GM12878 (cell line): ENCODE data around the gene RSRC1. TPM values are rescaled to one million over a fixed set of nuclear protein-coding genes. Genes with fewer than 3 reads are reported as not detected.
A peak's percentile ranks its signal among the peaks of the same experiment; 100 is the strongest.

Experiments
- ATAC-seq: fragments of 200-7000 bp; cut with Tn5 transposase; 3 replicates; pipeline ENCODE4 v1.9.1; 2020; ENCODE audit warnings: mild to moderate bottlenecking, moderate library complexity
- BruUV-seq: library from RNA; stranded (reverse); fragments of 400-500 nt; replicated peaks from 2 replicates; lab custom pipeline; 2021; lab: Mats Ljungman, UMichigan
- CTCF ChIA-PET: fragments of 300-600 bp; sonication (Branson Sonifier 250); formaldehyde crosslinking; extraction: SDS; loops from one replicate; lab custom pipeline; 2021; ENCODE audit warnings: inconsistent platforms; lab: Yijun Ruan, JAX
- POLR2A ChIA-PET: fragments of 350-600 bp; formaldehyde crosslinking; extraction: SDS; loops from one replicate; lab custom pipeline; 2021; ENCODE audit warnings: inconsistent platforms; lab: Charles Lee
- RAD21 ChIA-PET: fragments of 300-600 bp; sonication (Branson Sonifier 250); formaldehyde crosslinking; loops from one replicate; lab custom pipeline; 2023; ENCODE audit warnings: antibody characterized with exemption; ENCODE audit not compliant: unreplicated experiment; lab: Charles Lee
- SMC1A ChIA-PET: fragments of 300-600 bp; sonication (Branson Sonifier 250); formaldehyde crosslinking; loops from one replicate; lab custom pipeline; 2023; ENCODE audit not compliant: unreplicated experiment, uncharacterized antibody; lab: Charles Lee
- DNase-seq: peaks from one replicate; pipeline ENCODE4 v3.0.0-alpha.2; 2011; ENCODE audit warnings: low read depth, low spot score
- FAIRE-seq: peaks from 3 replicates; lab custom pipeline; 2011; peaks lifted over from hg19 to GRCh38; lab: Jason Lieb, UNC
- H2AFZ ChIP-seq: 2 replicates; pipeline ENCODE4 v1.6.0; 2011; ENCODE audit warnings: low read depth, low read length, control low read depth; ENCODE audit not compliant: control insufficient read depth
- H3K27ac ChIP-seq: 2 replicates; pipeline ENCODE4 v1.5.1; 2011; ENCODE audit warnings: control low read depth; ENCODE audit not compliant: control insufficient read depth, insufficient read depth
- H3K27me3 ChIP-seq, 2 experiments: replicated peaks in 1 of 2; 2 replicates each; pipeline versions ENCODE4 v1.6.0 to v1.6.1; 2011; ENCODE audit warnings: low read length in 1 of 2; ENCODE audit not compliant: control insufficient read depth in 2 of 2, insufficient read depth in 2 of 2
- H3K36me3 ChIP-seq, 2 experiments: 2 replicates each; pipeline ENCODE4 v1.5.1; 2011; ENCODE audit warnings: low read length in 1 of 2; ENCODE audit not compliant: control insufficient read depth in 2 of 2, insufficient read depth in 2 of 2
- H3K4me1 ChIP-seq: 2 replicates; pipeline ENCODE4 v1.6.1; 2011; ENCODE audit warnings: mild to moderate bottlenecking, low read length, moderate library complexity, mixed read lengths; ENCODE audit not compliant: control insufficient read depth, insufficient read depth
- H3K4me2 ChIP-seq: 2 replicates; pipeline ENCODE4 v1.6.0; 2011; ENCODE audit warnings: control low read depth; ENCODE audit not compliant: control insufficient read depth, insufficient read depth
- H3K4me3 ChIP-seq: fragments of 200-600 bp; sonication (generic); 2 replicates; pipeline ENCODE4 v1.5.1; 2016
- H3K79me2 ChIP-seq: 2 replicates; pipeline ENCODE4 v1.6.0; 2011; ENCODE audit warnings: low read length; ENCODE audit not compliant: control insufficient read depth, insufficient read depth
- H3K9ac ChIP-seq: 2 replicates; pipeline ENCODE4 v1.8.0; 2011; ENCODE audit warnings: low read length, control low read depth, mixed read lengths; ENCODE audit not compliant: control insufficient read depth, insufficient read depth
- H3K9me3 ChIP-seq: replicated peaks from 3 replicates; pipeline ENCODE4 v1.5.1; 2011; ENCODE audit warnings: mild to moderate bottlenecking, low read length; ENCODE audit not compliant: control insufficient read depth, insufficient read depth
- H4K20me1 ChIP-seq: 2 replicates; pipeline ENCODE4 v1.6.0; 2011; ENCODE audit not compliant: control insufficient read depth, insufficient read depth
- CBFB ChIP-seq: IDR thresholded peaks from 2 replicates; pipeline ENCODE4 v1.6.1; 2016; ENCODE audit warnings: antibody characterized with exemption, low read depth
- CBX5 ChIP-seq: sonication (generic); IDR thresholded peaks from 2 replicates; pipeline ENCODE4 v1.6.1; 2016; ENCODE audit warnings: low read depth, moderate library complexity, mild to moderate bottlenecking, inconsistent platforms
- CREB1 ChIP-seq: IDR thresholded peaks from 2 replicates; pipeline ENCODE4 v1.6.1; 2012; ENCODE audit warnings: low read depth, mild to moderate bottlenecking, inconsistent platforms
- KDM1A ChIP-seq: fragments of 200-600 bp; sonication (generic); IDR thresholded peaks from 2 replicates; pipeline ENCODE4 v1.6.1; 2016; ENCODE audit warnings: borderline replicate concordance
- PBX3 ChIP-seq: IDR thresholded peaks from 2 replicates; pipeline ENCODE4 v1.6.1; 2011; ENCODE audit warnings: mild to moderate bottlenecking, low read depth, low read length, moderate library complexity; ENCODE audit not compliant: insufficient replicate concordance
- RUNX3 ChIP-seq: IDR thresholded peaks from 2 replicates; pipeline ENCODE4 v1.6.1; 2012; ENCODE audit warnings: low read length, inconsistent platforms
- SPI1 ChIP-seq: IDR thresholded peaks from 2 replicates; pipeline ENCODE4 v1.6.1; 2011; ENCODE audit warnings: low read depth, mild to moderate bottlenecking, low read length, moderate library complexity, borderline replicate concordance; ENCODE audit not compliant: insufficient read depth
- SREBF2 ChIP-seq: IDR thresholded peaks from 2 replicates; pipeline ENCODE4 v1.6.1; 2012; ENCODE audit warnings: mild to moderate bottlenecking, low read length
- TBL1XR1 ChIP-seq: IDR thresholded peaks from 2 replicates; pipeline ENCODE4 v1.6.1; 2012; ENCODE audit warnings: low read depth, low read length, improper control_type of control experiment
- WGBS: methylation state at CpG from one replicate; pipeline ENCODE4 v1.1.6; 2016; ENCODE audit warnings: low lambda C conversion rate; ENCODE audit not compliant: insufficient replicate concordance, insufficient coverage; ENCODE audit errors: missing lambda C conversion rate; 5-methylcytosine and 5-hydroxymethylcytosine counted together
- in situ Hi-C: fragments of 300-500 bp; cut with MboI; formaldehyde crosslinking; loops from 9 replicates; pipeline ENCODE4 v1.14.3; 2018; ENCODE audit warnings: mixed read lengths
- intact Hi-C: fragments of 100-400 bp; cut with micrococcal nuclease; formaldehyde crosslinking; loops from one replicate; pipeline ENCODE4 v1.14.2; 2022; ENCODE audit not compliant: unreplicated experiment
- polyA plus RNA-seq, 11 experiments: library from polyadenylated mRNA; depleted of rRNA in 4 of 11; unstranded in 6 of 11; stranded (reverse) in 5 of 11; fragments of >200 nt; fragmentation: Nextera tagmentation in 4 of 11; fragmentation: Illumina TruSeq in 1 of 11; extraction: Ambion mirVana in 4 of 11; extraction: Trizol in 1 of 11; gene quantifications; 1 replicate in 1 of 11; 2 replicates in 10 of 11; pipeline versions ENCODE4 v1.2.1 to v1.2.3, GENCODE V29; 2011 to 2016; ENCODE audit warnings: inconsistent platforms in 2 of 11, missing spikeins in 2 of 11, low read depth in 1 of 11
- total RNA-seq, 4 experiments: library from RNA; depleted of rRNA in 3 of 4; stranded (reverse); fragments of >200 nt in 3 of 4; fragmentation: Illumina TruSeq in 1 of 4; extraction: Trizol in 1 of 4; gene quantifications; 2 replicates each; pipeline versions ENCODE4 v1.2.1 to v1.2.3, GENCODE V29; 2013 to 2021

RSRC1 gene
- total and polyA plus RNA-seq, 10 of the 15 experiments (the other 5 are each of a cell fraction or from before 2014, with no cell fraction given), result 16.4 to 85.9 (median 42.0) TPM

GRCh38 chr3:158352551-158352950 lies 242.7 kb downstream of the RSRC1 start:
- ChIA-PET RAD21 (no interaction called here), CTCF (interaction anchor here (0.6 to 1.9 kb wide), 2 partner anchors 68 to 82 kb away, joined by 3 to 5 read pairs; no protein-coding TSS in a partner anchor), POLR2A (no interaction called here), SMC1A (interaction anchor here (1.2 kb wide), 1 partner anchor 9 kb away, joined by 3 read pairs; no protein-coding TSS in a partner anchor)
- Histone ChIP-seq H3K9ac (no peak overlapping the region), H2AFZ (no peak overlapping the region), H3K9me3 (no peaks in the 10 kb centered on the region; the same call in 1 of the 3 replicates), H3K4me1 (peaks cover 19% of the 10 kb centered on the region), H3K27me3 (no peaks in the 10 kb centered on the region), H3K27ac (no peak overlapping the region), H4K20me1 (no peaks in the 10 kb centered on the region), H3K4me3 (no peak overlapping the region), H3K4me2 (0 out of 2 replicates have a peak overlapping the region, but pooled peaks have one; percentile 42), H3K36me3 (no peaks in the 10 kb centered on the region), H3K79me2 (no peaks in the 10 kb centered on the region)
- FAIRE-seq, result peak; percentile 75
- BruUV-seq, result no TSS peak
- no peak for DNase-seq
- WGBS, result 70% methylated on average over 4 of the region's 4 CpGs
- in situ Hi-C loops, result no loop called here
- TF ChIP-seq CBFB (no peak), TBL1XR1 (no peak), SREBF2 (no peak), CBX5 (peak; percentile 22; the same call in 1 of the 2 replicates), PBX3 (no peak), CREB1 (0 out of 2 replicates have a peak, but pooled peaks have one; percentile 21), RUNX3 (peak; percentile 76), KDM1A (no peak), SPI1 (no peak)
- intact Hi-C loops, result no loop called here
- ATAC-seq, result peak; percentile 52
